ENCODE data around the gene KRT79. TPM values are rescaled to one million over a fixed set of nuclear protein-coding genes. Genes with fewer than 3 reads are reported as not detected.
A peak's percentile ranks its signal among the peaks of the same experiment; 100 is the strongest.

KRT79 gene
- total RNA-seq, 6 donors from 2014 or later: 0.30 to 8.9 (median 1.3) TPM; not detected in 2

GRCh38 chr12:52807544-52808470 is 26.3 kb downstream of the KRT79 start:
- Histone ChIP-seq H3K4me1 (no peaks in the 10 kb centered on the region), H3K9me3 (no peaks in the 10 kb centered on the region), H3K36me3 (no peaks in the 10 kb centered on the region), H3K27ac (no peak overlapping the region), H3K4me3 (no peak overlapping the region), H3K27me3 (peaks cover 0 to 5% (median 0%) of the 10 kb centered on the region in 4 donors)
- TF ChIP-seq POLR2A (IDR thresholded peaks at IDR 0.05) (no peak), EP300 (IDR thresholded peaks at IDR 0.05) (no peak)
- ATAC-seq (ENCODE audit: low FRiP score in 2 of 2) (no peak), DNase-seq (peak in 1 of 2 donors; percentile 53)
- 86 to 90% methylated on average over 16 of the region's 16 CpGs for WGBS, 2 donors

GRCh38 chr12:52806821-52807543 is 27.1 kb downstream of the KRT79 start:
- ATAC-seq (ENCODE audit: low FRiP score in 2 of 2) (no peak), DNase-seq (no peak)
- Histone ChIP-seq H3K4me3 (no peak overlapping the region), H3K27me3 (peaks cover 0 to 5% (median 0%) of the 10 kb centered on the region in 4 donors), H3K4me1 (no peaks in the 10 kb centered on the region), H3K27ac (no peak overlapping the region), H3K36me3 (no peaks in the 10 kb centered on the region), H3K9me3 (no peaks in the 10 kb centered on the region)
- no peak for TF ChIP-seq POLR2A (IDR thresholded peaks at IDR 0.05)
- no peak for TF ChIP-seq EP300 (IDR thresholded peaks at IDR 0.05)
- TF ChIP-seq, protein P1, sequence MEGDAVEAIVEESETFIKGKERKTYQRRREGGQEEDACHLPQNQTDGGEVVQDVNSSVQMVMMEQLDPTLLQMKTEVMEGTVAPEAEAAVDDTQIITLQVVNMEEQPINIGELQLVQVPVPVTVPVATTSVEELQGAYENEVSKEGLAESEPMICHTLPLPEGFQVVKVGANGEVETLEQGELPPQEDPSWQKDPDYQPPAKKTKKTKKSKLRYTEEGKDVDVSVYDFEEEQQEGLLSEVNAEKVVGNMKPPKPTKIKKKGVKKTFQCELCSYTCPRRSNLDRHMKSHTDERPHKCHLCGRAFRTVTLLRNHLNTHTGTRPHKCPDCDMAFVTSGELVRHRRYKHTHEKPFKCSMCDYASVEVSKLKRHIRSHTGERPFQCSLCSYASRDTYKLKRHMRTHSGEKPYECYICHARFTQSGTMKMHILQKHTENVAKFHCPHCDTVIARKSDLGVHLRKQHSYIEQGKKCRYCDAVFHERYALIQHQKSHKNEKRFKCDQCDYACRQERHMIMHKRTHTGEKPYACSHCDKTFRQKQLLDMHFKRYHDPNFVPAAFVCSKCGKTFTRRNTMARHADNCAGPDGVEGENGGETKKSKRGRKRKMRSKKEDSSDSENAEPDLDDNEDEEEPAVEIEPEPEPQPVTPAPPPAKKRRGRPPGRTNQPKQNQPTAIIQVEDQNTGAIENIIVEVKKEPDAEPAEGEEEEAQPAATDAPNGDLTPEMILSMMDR (IDR thresholded peaks at IDR 0.05): no peak
- TF ChIP-seq POLR2AphosphoS5 (IDR thresholded peaks at IDR 0.05): no peak
- 87 to 92% methylated on average over 9 to 11 of the region's 11 CpGs for WGBS, 2 donors

DNA sequence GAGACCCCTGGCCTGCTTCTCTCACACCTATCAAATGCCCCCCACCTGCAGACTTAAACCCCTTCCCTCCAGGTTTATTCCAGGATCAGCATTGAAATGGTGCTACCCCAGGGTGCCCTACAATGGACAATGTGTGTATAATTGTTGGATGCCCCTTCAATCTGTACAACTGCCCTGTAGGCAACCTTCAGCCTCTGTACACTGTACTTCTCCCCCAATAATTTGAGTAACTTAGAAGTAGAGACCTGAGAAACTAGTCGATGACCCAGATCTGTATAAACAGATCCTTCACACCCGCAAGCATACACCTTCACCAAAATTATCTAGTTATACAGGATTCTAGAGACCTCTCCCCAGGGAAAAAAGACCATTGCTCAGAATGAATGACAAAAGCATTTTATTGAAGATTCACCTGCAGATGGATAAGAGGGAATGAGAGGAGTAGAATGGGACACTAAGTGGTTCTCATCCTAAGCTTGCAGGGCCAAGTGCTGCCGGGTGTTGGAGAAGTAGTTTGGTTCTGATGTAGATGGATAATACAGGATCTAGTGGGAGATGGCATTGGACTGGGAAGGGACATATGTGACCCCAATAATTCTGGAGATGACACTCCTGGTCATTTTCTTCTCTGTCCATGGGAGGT is 27.8 kb downstream of the KRT79 start:
- 95 to 97% methylated on average over 3 of the region's 3 CpGs for WGBS, 2 donors
- Histone ChIP-seq H3K27ac (no peak overlapping the region), H3K9me3 (no peaks in the 10 kb centered on the region), H3K4me1 (peaks cover 0 to 4% (median 0%) of the 10 kb centered on the region in 4 donors), H3K27me3 (peaks cover 0 to 5% (median 0%) of the 10 kb centered on the region in 4 donors), H3K4me3 (no peak overlapping the region), H3K36me3 (no peaks in the 10 kb centered on the region)
- TF ChIP-seq POLR2AphosphoS5 (IDR thresholded peaks at IDR 0.05): no peak
- TF ChIP-seq, protein P1 (IDR thresholded peaks at IDR 0.05): no peak
- no peak for TF ChIP-seq EP300 (IDR thresholded peaks at IDR 0.05)
- no peak for TF ChIP-seq POLR2A (IDR thresholded peaks at IDR 0.05)
- ATAC-seq (ENCODE audit: low FRiP score in 2 of 2) (no peak), DNase-seq (no peak)

- WGBS, 2 donors: 90 to 100% methylated on average over 3 of the region's 3 CpGs
- TF ChIP-seq EP300 (IDR thresholded peaks at IDR 0.05): no peak
- TF ChIP-seq, protein P1 (IDR thresholded peaks at IDR 0.05): no peak
- TF ChIP-seq POLR2AphosphoS5 (IDR thresholded peaks at IDR 0.05): no peak
- TF ChIP-seq POLR2A (IDR thresholded peaks at IDR 0.05): no peak
- ATAC-seq (ENCODE audit: low FRiP score in 2 of 2): no peak
Measured at GRCh38 chr12:52805739-52806138, 28.4 kb downstream of the KRT79 start.

GRCh38 chr12:52805000-52805399 is 29.1 kb downstream of the KRT79 start:
- TF ChIP-seq EP300 (IDR thresholded peaks at IDR 0.05) (no peak), POLR2AphosphoS5 (IDR thresholded peaks at IDR 0.05) (no peak), POLR2A (IDR thresholded peaks at IDR 0.05) (no peak)
- TF ChIP-seq, protein P1 (IDR thresholded peaks at IDR 0.05): no peak
- WGBS, 2 donors: 43 to 59% methylated on average over 1 of the region's 1 CpG
- DNase-seq (no peak), ATAC-seq (ENCODE audit: low FRiP score in 2 of 2) (no peak)
- Histone ChIP-seq H3K36me3 (no peaks in the 10 kb centered on the region), H3K27ac (no peak overlapping the region), H3K27me3 (no peaks in the 10 kb centered on the region), H3K4me3 (no peak overlapping the region), H3K4me1 (peaks cover 6 to 17% (median 9%) of the 10 kb centered on the region in 4 donors), H3K9me3 (no peaks in the 10 kb centered on the region)

More at GRCh38 chr12:52805739-52806138, 28.4 kb downstream of the KRT79 start:
- no peaks in the 10 kb centered on the region for H3K36me3 ChIP-seq
- no peak for DNase-seq
- no peak overlapping the region for H3K27ac ChIP-seq
- H3K27me3 ChIP-seq: peaks cover 0 to 3% (median 0%) of the 10 kb centered on the region in 4 donors
- H3K4me3 ChIP-seq: no peak overlapping the region
- H3K4me1 ChIP-seq: peaks cover 0 to 9% (median 3%) of the 10 kb centered on the region in 4 donors
- no peaks in the 10 kb centered on the region for H3K9me3 ChIP-seq
